HCT116 (cell line): ENCODE data around the gene PLCB4. TPM values are rescaled to one million over a fixed set of nuclear protein-coding genes. Genes with fewer than 3 reads are reported as not detected.

Experiments
- ATAC-seq: fragments of 200-7000 bp; cut with Tn5 transposase; 2 replicates; pipeline ENCODE4 v1.9.1; 2020; ENCODE audit warnings: mild to moderate bottlenecking, moderate library complexity
- BruUV-seq: library from RNA; stranded (reverse); fragments of 400-500 nt; replicated peaks from 2 replicates; lab custom pipeline; 2021; lab: Mats Ljungman, UMichigan
- CTCF ChIA-PET: fragments of 300-600 bp; sonication (Branson Sonifier 250); formaldehyde crosslinking; loops from one replicate; lab custom pipeline; 2021; ENCODE audit warnings: antibody characterized with exemption; lab: Charles Lee
- POLR2A ChIA-PET: fragments of 300-600, 350-600 bp; sonication (Branson Sonifier 250); formaldehyde crosslinking; loops from one replicate; lab custom pipeline; 2021; ENCODE audit warnings: antibody characterized with exemption; lab: Charles Lee
- RAD21 ChIA-PET, 2 experiments: fragments of 300-600 bp; sonication (Branson Sonifier 250); formaldehyde crosslinking; loops; one replicate each; lab custom pipeline; 2023; ENCODE audit warnings: low total read pairs in 2 of 2; ENCODE audit not compliant: uncharacterized antibody in 2 of 2, unreplicated experiment in 2 of 2, low non-redundant PET in 1 of 2; lab: Charles Lee
- DNase-seq: peaks from one replicate; pipeline ENCODE4 v3.0.0-alpha.2; 2010; ENCODE audit warnings: low read depth, low spot score
- H2AFZ ChIP-seq: fragments of 200-600 bp; shearing (Covaris generic), sonication (generic); 2 replicates; pipeline ENCODE4 v1.6.1; 2017; ENCODE audit warnings: low read depth, mixed run types, mixed read lengths, antibody characterized with exemption, low read length; ENCODE audit not compliant: poor library complexity, severe bottlenecking
- H3K27ac ChIP-seq: 2 replicates; pipeline ENCODE4 v1.5.1; 2012; ENCODE audit warnings: low read depth, low read length
- H3K27me3 ChIP-seq: fragments of 200-600 bp; sonication (generic); 2 replicates; pipeline ENCODE4 v1.6.1; 2016; ENCODE audit warnings: mixed run types, low read length, mixed read lengths; ENCODE audit not compliant: insufficient read depth
- H3K36me3 ChIP-seq, 2 experiments: fragments of 200-500 bp in 1 of 2; fragments of 200-600 bp in 1 of 2; sonication (Bioruptor generic) in 1 of 2; sonication (generic) in 1 of 2; 2 replicates each; pipeline versions ENCODE4 v1.5.1 to v1.6.1; 2014 to 2016; ENCODE audit warnings: low read length in 2 of 2, inconsistent platforms in 1 of 2, mixed read lengths in 1 of 2, mixed run types in 1 of 2; ENCODE audit not compliant: insufficient read depth in 2 of 2, control insufficient read depth in 1 of 2
- H3K4me1 ChIP-seq, 2 experiments: fragments of 200-600 bp in 1 of 2; sonication (generic) in 1 of 2; 2 replicates each; pipeline versions ENCODE4 v1.5.1 to v1.6.1; 2012 to 2017; ENCODE audit warnings: low read length in 2 of 2, inconsistent platforms in 1 of 2, mild to moderate bottlenecking in 1 of 2, mixed read lengths in 1 of 2, mixed run types in 1 of 2, moderate library complexity in 1 of 2; ENCODE audit not compliant: insufficient read depth in 2 of 2, control insufficient read depth in 1 of 2
- H3K4me2 ChIP-seq: fragments of 200-600 bp; sonication (generic); 2 replicates; pipeline ENCODE4 v1.6.1; 2017; ENCODE audit warnings: mixed run types, low read length, mixed read lengths
- H3K4me3 ChIP-seq, 2 experiments: fragments of 200-600 bp in 1 of 2; sonication (generic) in 1 of 2; replicated peaks in 1 of 2; 2 replicates each; pipeline ENCODE4 v1.5.1; 2011 to 2016; ENCODE audit warnings: low read length in 2 of 2, control low read depth in 1 of 2, low read depth in 1 of 2, mild to moderate bottlenecking in 1 of 2, mixed read lengths in 1 of 2, mixed run types in 1 of 2
- H3K79me2 ChIP-seq: fragments of 200-600 bp; sonication (generic); 2 replicates; pipeline ENCODE4 v1.6.1; 2017; ENCODE audit warnings: mild to moderate bottlenecking, mixed run types, low read length, moderate library complexity, mixed read lengths; ENCODE audit not compliant: insufficient read depth
- H3K9ac ChIP-seq: fragments of 200-600 bp; sonication (generic); 2 replicates; pipeline ENCODE4 v1.6.1; 2016; ENCODE audit warnings: low read length, mixed read lengths
- H3K9me2 ChIP-seq: fragments of 200-600 bp; sonication (generic), shearing (Covaris generic); 2 replicates; pipeline ENCODE4 v1.6.1; 2017; ENCODE audit warnings: mixed run types, mild to moderate bottlenecking, moderate library complexity; ENCODE audit not compliant: insufficient read depth
- H3K9me3 ChIP-seq, 2 experiments: fragments of 200-500 bp in 1 of 2; fragments of 200-600 bp in 1 of 2; sonication (Bioruptor generic) in 1 of 2; sonication (generic) in 1 of 2; 2 replicates each; pipeline ENCODE4 v1.6.1; 2014 to 2017; ENCODE audit warnings: low read length in 2 of 2, mixed read lengths in 2 of 2, inconsistent platforms in 1 of 2, low read depth in 1 of 2, mild to moderate bottlenecking in 1 of 2, mixed run types in 1 of 2, moderate library complexity in 1 of 2; ENCODE audit not compliant: control insufficient read depth in 1 of 2, insufficient read depth in 1 of 2
- H4K20me1 ChIP-seq: fragments of 200-600 bp; sonication (generic), shearing (Covaris generic); 2 replicates; pipeline ENCODE4 v1.6.1; 2017; ENCODE audit warnings: mixed run types, mild to moderate bottlenecking, moderate library complexity; ENCODE audit not compliant: insufficient read depth
- ATF3 ChIP-seq: IDR thresholded peaks from 2 replicates; pipeline ENCODE4 v1.6.1; 2012
- CBX3 ChIP-seq: IDR thresholded peaks from 2 replicates; pipeline ENCODE4 v1.6.1; 2012; ENCODE audit warnings: low read depth
- CEBPB ChIP-seq: IDR thresholded peaks from 2 replicates; pipeline ENCODE4 v1.6.1; 2012; ENCODE audit warnings: low read depth
- EGR1 ChIP-seq: IDR thresholded peaks from 2 replicates; pipeline ENCODE4 v1.6.1; 2012; ENCODE audit warnings: low read depth
- ELF1 ChIP-seq: IDR thresholded peaks from 2 replicates; pipeline ENCODE4 v1.6.1; 2012; ENCODE audit warnings: low read depth, borderline replicate concordance
- EZH2 ChIP-seq: fragments of 200-600 bp; sonication (generic); IDR thresholded peaks from 2 replicates; pipeline ENCODE4 v1.6.1; 2017; ENCODE audit warnings: antibody characterized with exemption, mixed run types
- EZH2phosphoT487 ChIP-seq: fragments of 200-600 bp; IDR thresholded peaks from 2 replicates; pipeline ENCODE4 v1.6.1; 2018; ENCODE audit warnings: antibody characterized with exemption, borderline replicate concordance
- FOSL1 ChIP-seq: IDR thresholded peaks from 2 replicates; pipeline ENCODE4 v1.6.1; 2012; ENCODE audit warnings: low read depth
- JUND ChIP-seq: IDR thresholded peaks from 2 replicates; pipeline ENCODE4 v1.6.1; 2012
- POLR2A ChIP-seq: IDR thresholded peaks from 2 replicates; pipeline ENCODE4 v1.7.0; 2011; ENCODE audit warnings: borderline replicate concordance; ENCODE audit not compliant: insufficient read depth, insufficient read length; ENCODE audit errors: extremely low read depth
- POLR2AphosphoS5 ChIP-seq: IDR thresholded peaks from 2 replicates; pipeline ENCODE4 v1.6.1; 2011; ENCODE audit warnings: mild to moderate bottlenecking, low read depth, low read length, moderate library complexity
- REST ChIP-seq: IDR thresholded peaks from 2 replicates; pipeline ENCODE4 v1.6.1; 2012; ENCODE audit warnings: low read depth
- SIN3A ChIP-seq: IDR thresholded peaks from 2 replicates; pipeline ENCODE4 v1.6.1; 2012; ENCODE audit warnings: low read depth
- SP1 ChIP-seq: IDR thresholded peaks from 2 replicates; pipeline ENCODE4 v1.6.1; 2012; ENCODE audit warnings: low read depth
- SRF ChIP-seq: IDR thresholded peaks from 2 replicates; pipeline ENCODE4 v1.6.1; 2012; ENCODE audit warnings: low read depth
- TCF7L2 ChIP-seq: IDR thresholded peaks from 2 replicates; pipeline ENCODE4 v1.7.0; 2011; ENCODE audit warnings: borderline replicate concordance, inconsistent platforms; ENCODE audit not compliant: insufficient read depth, insufficient read length; ENCODE audit errors: extremely low read depth
- ZBTB33 ChIP-seq: IDR thresholded peaks from 2 replicates; pipeline ENCODE4 v1.6.1; 2011; ENCODE audit warnings: mild to moderate bottlenecking, low read length, moderate library complexity; ENCODE audit not compliant: insufficient replicate concordance; ENCODE audit errors: extremely low read depth
- ZFX ChIP-seq: fragments of 450-650 bp; IDR thresholded peaks from 2 replicates; pipeline ENCODE4 v1.6.1; 2017
- ZNF274 ChIP-seq: fragments of 200-500 bp; sonication (Bioruptor generic); IDR thresholded peaks from 2 replicates; pipeline ENCODE4 v1.6.1; 2014; ENCODE audit warnings: mild to moderate bottlenecking, low read depth, low read length, inconsistent platforms
- intact Hi-C: fragments of 100-400 bp; cut with micrococcal nuclease; formaldehyde crosslinking; loops from 2 replicates; pipeline ENCODE4 v1.10.0; 2022
- total RNA-seq: library from RNA; stranded (reverse); gene quantifications from one replicate; pipeline ENCODE4 v1.2.1, GENCODE V29; 2021; ENCODE audit not compliant: unreplicated experiment

PLCB4 gene
- total RNA-seq, 1 experiment from 2014 or later = 2.5 TPM

DNA sequence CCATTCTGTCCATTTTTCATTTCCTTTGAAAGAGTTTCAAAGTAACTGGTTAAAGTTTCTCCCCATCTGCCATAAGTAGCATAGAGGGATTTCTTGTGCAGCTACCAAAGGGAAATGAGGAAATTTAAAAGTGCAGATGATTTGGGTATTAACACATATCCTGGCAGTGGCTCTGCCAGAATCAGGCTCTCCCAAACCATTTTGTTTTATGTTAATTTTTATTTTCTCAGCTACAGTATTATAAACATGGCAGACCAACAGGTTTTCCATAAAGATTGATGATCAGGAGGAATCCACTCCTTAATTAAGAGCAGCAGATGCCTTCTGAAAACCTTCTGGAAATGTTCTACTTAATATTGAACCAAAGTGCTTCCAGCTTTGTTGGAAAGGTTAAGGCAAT, 13.9 kb downstream of the PLCB4 start:
- CTCF ChIA-PET = no interaction called here

More for the DNA sequence above, 13.9 kb downstream of the PLCB4 start:
- no peaks in the 10 kb centered on the region for H3K36me3 ChIP-seq
- H3K4me2 ChIP-seq = no peak overlapping the region
- H3K79me2 ChIP-seq = no peaks in the 10 kb centered on the region
- H3K4me3 ChIP-seq = no peak overlapping the region
- no TSS peak for BruUV-seq
- intact Hi-C loops = no loop called here
- H3K9me2 ChIP-seq = no peaks in the 10 kb centered on the region
- DNase-seq (no peak), ATAC-seq (no peak)
- no peaks in the 10 kb centered on the region for H4K20me1 ChIP-seq
- no peak overlapping the region for H2AFZ ChIP-seq
- H3K27ac ChIP-seq = no peak overlapping the region
- no peak overlapping the region for H3K9ac ChIP-seq
- POLR2A ChIA-PET = no interaction called here
- TF ChIP-seq CEBPB (no peak), ZBTB33 (no peak), ELF1 (no peak), ATF3 (no peak), POLR2A (no peak), SRF (no peak), CBX3 (no peak), SP1 (no peak), REST (no peak), EZH2phosphoT487 (no peak), SIN3A (no peak), FOSL1 (no peak), JUND (no peak), EZH2 (no peak), ZFX (no peak), POLR2AphosphoS5 (no peak), ZNF274 (no peak), EGR1 (no peak), TCF7L2 (no peak)
- no peaks in the 10 kb centered on the region for H3K27me3 ChIP-seq
- H3K9me3 ChIP-seq = no peaks in the 10 kb centered on the region
- H3K4me1 ChIP-seq = no peaks in the 10 kb centered on the region
- RAD21 ChIA-PET = no interaction called here
